Measurements from ENCODE around the gene APBB1. TPM values are rescaled to one million over a fixed set of nuclear protein-coding genes. Genes with fewer than 3 reads are reported as not detected.

APBB1 gene
- total RNA-seq, 1 donor from 2014 or later = 59.2 TPM

GRCh38 chr11:6391537-6392134 is 27.3 kb downstream of the APBB1 start:
- DNase-seq (ENCODE audit: low read depth, low spot score) = no peak

GRCh38 chr11:6390718-6391469 is 28.0 kb downstream of the APBB1 start:
- DNase-seq (ENCODE audit: low read depth, low spot score) = no peak

- peak; percentile 55 for DNase-seq (ENCODE audit: low read depth, low spot score)
These were observed 28.8 kb downstream of the APBB1 start, which contains the start of gene SMPD1 for GRCh38 chr11:6389905-6390717. SMPD1 (plus strand) TSS chr11:6390474; CDS start chr11:6390599, 125 bp downstream.

GRCh38 chr11:6388748-6389147 is 30.1 kb downstream of the APBB1 start:
- no peak for DNase-seq (ENCODE audit: low read depth, low spot score)

GRCh38 chr11:6387811-6388599 is 30.9 kb downstream of the APBB1 start:
- peak; percentile 5 for DNase-seq (ENCODE audit: low read depth, low spot score)

GRCh38 chr11:6385046-6385777 is 33.7 kb downstream of the APBB1 start:
- DNase-seq (ENCODE audit: low read depth, low spot score) = no peak

- DNase-seq (ENCODE audit: low read depth, low spot score) = no peak
These were observed 40.3 kb downstream of the APBB1 start for GRCh38 chr11:6378640-6378989.

- no peak for DNase-seq (ENCODE audit: low read depth, low spot score)
These were observed 40.8 kb downstream of the APBB1 start for GRCh38 chr11:6377902-6378639.

- DNase-seq (ENCODE audit: low read depth, low spot score) = no peak
These were observed 47.1 kb downstream of the APBB1 start for GRCh38 chr11:6371825-6372224.

- no peak for DNase-seq (ENCODE audit: low read depth, low spot score)
These were observed 53.2 kb downstream of the APBB1 start for GRCh38 chr11:6365659-6366058.

GRCh38 chr11:6362873-6363678 is 55.8 kb downstream of the APBB1 start:
- DNase-seq (ENCODE audit: low read depth, low spot score) = peak; percentile 50

GRCh38 chr11:6362185-6362872 is 56.6 kb downstream of the APBB1 start:
- no peak for DNase-seq (ENCODE audit: low read depth, low spot score)

- DNase-seq (ENCODE audit: low read depth, low spot score) = no peak
These were observed 58.7 kb downstream of the APBB1 start for GRCh38 chr11:6360183-6360582.

- no peak for DNase-seq (ENCODE audit: low read depth, low spot score)
These were observed 61.7 kb downstream of the APBB1 start for GRCh38 chr11:6357222-6357621.

- DNase-seq (ENCODE audit: low read depth, low spot score) = no peak
These were observed 62.3 kb downstream of the APBB1 start for GRCh38 chr11:6356503-6357055.

- DNase-seq (ENCODE audit: low read depth, low spot score) = no peak
These were observed 64.0 kb downstream of the APBB1 start for GRCh38 chr11:6354651-6355485.

GRCh38 chr11:6353367-6353987 is 65.4 kb downstream of the APBB1 start:
- DNase-seq (ENCODE audit: low read depth, low spot score) = no peak
